SW 1271 (cell line): Measurements from ENCODE around the gene URI1.
"Not testable (repeated sequence)": the region's sequence is repeated elsewhere in the genome, so short reads cannot be mapped to it uniquely, and the experiment has no call there.

Source experiments
- DNase-seq, 2 experiments: peaks; one replicate each; lab custom pipeline; 2025; lab: John Stamatoyannopoulos, UW

URI1 gene

GRCh38 chr19:30023330-30023729 is 81.3 kb downstream of the URI1 start:
- DNase-seq: no peak

- no peak for DNase-seq
These were observed 82.1 kb downstream of the URI1 start for GRCh38 chr19:30024091-30024490.

GRCh38 chr19:30026933-30027332 is 84.9 kb downstream of the URI1 start:
- DNase-seq: no peak

- DNase-seq: no peak
These were observed 86.3 kb downstream of the URI1 start for GRCh38 chr19:30028118-30028991.

- DNase-seq: no peak
These were observed 86.9 kb downstream of the URI1 start for GRCh38 chr19:30028992-30029343.

- peak in 1 of 2 experiments; percentile 50 for DNase-seq
These were observed 87.9 kb downstream of the URI1 start for GRCh38 chr19:30029721-30030510.

GRCh38 chr19:30034321-30034720 is 92.3 kb downstream of the URI1 start:
- no peak for DNase-seq

- DNase-seq: no peak
These were observed 94.4 kb downstream of the URI1 start for GRCh38 chr19:30036154-30037129.

- DNase-seq: no peak
These were observed 95.8 kb downstream of the URI1 start for GRCh38 chr19:30037835-30038234.

GRCh38 chr19:30041931-30042330 is 99.9 kb downstream of the URI1 start:
- DNase-seq: not testable (repeated sequence)

- not testable (repeated sequence) for DNase-seq
These were observed 101.0 kb downstream of the URI1 start for GRCh38 chr19:30043008-30043407.

- no peak for DNase-seq
These were observed 102.5 kb downstream of the URI1 start for GRCh38 chr19:30044273-30045248.

- peak in 1 of 2 experiments; percentile 22 for DNase-seq
These were observed 104.5 kb downstream of the URI1 start for GRCh38 chr19:30046522-30046921.

GRCh38 chr19:30047432-30047831 is 105.4 kb downstream of the URI1 start:
- DNase-seq: no peak

- DNase-seq: no peak
These were observed 107.2 kb downstream of the URI1 start for GRCh38 chr19:30049226-30049625.

GRCh38 chr19:30049846-30050667 is 108.0 kb downstream of the URI1 start:
- DNase-seq: no peak

- DNase-seq: no peak
These were observed 110.4 kb downstream of the URI1 start for GRCh38 chr19:30052122-30053075.

GRCh38 chr19:30053558-30053957 is 111.5 kb downstream of the URI1 start:
- no peak for DNase-seq

GRCh38 chr19:30054210-30054609 is 112.2 kb downstream of the URI1 start:
- no peak for DNase-seq
